Activated CD8-positive, alpha-beta T cell treated with anti-CD3 and anti-CD28 coated beads for 36 hours (primary cell): ENCODE measurements around the gene VSIR. TPM values are rescaled to one million over a fixed set of nuclear protein-coding genes. Genes with fewer than 3 reads are reported as not detected.

ENCODE experiments used
- ATAC-seq: fragments of 200-7000 bp; cut with Tn5 transposase; one replicate; pipeline ENCODE4 v1.10.0; 2021; ENCODE audit warnings: mild to moderate bottlenecking, moderate library complexity
- CTCF ChIA-PET: fragments of 350-600 bp; sonication (Branson Sonifier 250); formaldehyde crosslinking; loops from one replicate; lab custom pipeline; 2021; ENCODE audit warnings: antibody characterized with exemption; lab: Charles Lee
- POLR2A ChIA-PET: fragments of 350-600 bp; sonication (Branson Sonifier 250); formaldehyde crosslinking; loops from one replicate; lab custom pipeline; 2021; ENCODE audit warnings: antibody characterized with exemption; lab: Charles Lee
- DNase-seq: peaks from one replicate; pipeline ENCODE4 v3.0.0-alpha.2; 2020
- H3K27ac Mint-ChIP-seq: one replicate; pipeline ENCODE4 v1.8.0; 2021; ENCODE audit warnings: mild to moderate bottlenecking, mixed read lengths
- H3K27me3 Mint-ChIP-seq: one replicate; pipeline ENCODE4 v1.8.0; 2021; ENCODE audit warnings: mixed read lengths
- H3K36me3 Mint-ChIP-seq: one replicate; pipeline ENCODE4 v1.8.0; 2021; ENCODE audit warnings: low read depth, mixed read lengths
- H3K4me1 Mint-ChIP-seq: one replicate; pipeline ENCODE4 v1.8.0; 2021; ENCODE audit warnings: low read depth, mixed read lengths
- H3K4me3 Mint-ChIP-seq: one replicate; pipeline ENCODE4 v1.8.0; 2021; ENCODE audit warnings: mild to moderate bottlenecking, moderate library complexity, mixed read lengths
- H3K9me3 Mint-ChIP-seq: one replicate; pipeline ENCODE4 v1.8.0; 2021; ENCODE audit warnings: mixed read lengths
- intact Hi-C: fragments of 100-400 bp; cut with micrococcal nuclease; formaldehyde crosslinking; loops from one replicate; pipeline ENCODE4 v1.10.0; 2022
- total RNA-seq, 2 experiments: library from RNA; stranded (reverse); gene quantifications; one replicate each; pipeline ENCODE4 v1.2.3, GENCODE V29; 2021
- TF ChIP-seq, protein P1 (sequence below): fragments of 200-600 bp; IDR thresholded peaks from one replicate; pipeline ENCODE4 v1.8.0; 2022; ENCODE audit warnings: antibody characterized with exemption, mild to moderate bottlenecking

Gene VSIR
- total RNA-seq, 2 experiments from 2014 or later = 59.6 to 61.0 TPM

DNA sequence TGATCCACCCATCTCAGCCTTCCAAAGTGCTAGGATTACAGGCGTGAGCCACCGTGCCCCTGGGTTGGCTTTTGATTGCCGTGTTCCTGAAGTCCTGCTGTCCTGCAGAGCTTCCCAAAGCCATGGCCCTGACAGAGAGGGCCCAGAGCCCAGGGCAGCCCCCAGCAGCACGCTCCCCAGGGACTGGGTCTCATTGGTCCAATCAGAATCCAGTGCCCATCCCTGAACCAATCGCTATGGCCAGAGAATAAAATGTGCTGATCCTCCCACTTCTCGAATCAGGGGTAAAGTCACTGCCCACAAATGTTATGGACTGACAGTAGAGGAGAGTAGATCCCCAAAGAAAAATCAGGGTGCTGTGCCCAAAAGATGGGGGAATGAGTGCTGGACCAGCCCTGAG lies 48.8 kb downstream of the VSIR start:
- DNase-seq (no peak), ATAC-seq (no peak)
- intact Hi-C loops = no loop called here
- no peaks in the 10 kb centered on the region for H3K36me3 Mint-ChIP-seq
- H3K4me1 Mint-ChIP-seq = peaks cover 74% of the 10 kb centered on the region
- TF ChIP-seq, protein P1, sequence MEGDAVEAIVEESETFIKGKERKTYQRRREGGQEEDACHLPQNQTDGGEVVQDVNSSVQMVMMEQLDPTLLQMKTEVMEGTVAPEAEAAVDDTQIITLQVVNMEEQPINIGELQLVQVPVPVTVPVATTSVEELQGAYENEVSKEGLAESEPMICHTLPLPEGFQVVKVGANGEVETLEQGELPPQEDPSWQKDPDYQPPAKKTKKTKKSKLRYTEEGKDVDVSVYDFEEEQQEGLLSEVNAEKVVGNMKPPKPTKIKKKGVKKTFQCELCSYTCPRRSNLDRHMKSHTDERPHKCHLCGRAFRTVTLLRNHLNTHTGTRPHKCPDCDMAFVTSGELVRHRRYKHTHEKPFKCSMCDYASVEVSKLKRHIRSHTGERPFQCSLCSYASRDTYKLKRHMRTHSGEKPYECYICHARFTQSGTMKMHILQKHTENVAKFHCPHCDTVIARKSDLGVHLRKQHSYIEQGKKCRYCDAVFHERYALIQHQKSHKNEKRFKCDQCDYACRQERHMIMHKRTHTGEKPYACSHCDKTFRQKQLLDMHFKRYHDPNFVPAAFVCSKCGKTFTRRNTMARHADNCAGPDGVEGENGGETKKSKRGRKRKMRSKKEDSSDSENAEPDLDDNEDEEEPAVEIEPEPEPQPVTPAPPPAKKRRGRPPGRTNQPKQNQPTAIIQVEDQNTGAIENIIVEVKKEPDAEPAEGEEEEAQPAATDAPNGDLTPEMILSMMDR = no peak
- H3K27ac Mint-ChIP-seq = peak overlapping the region; percentile 99
- H3K9me3 Mint-ChIP-seq = no peaks in the 10 kb centered on the region
- no peaks in the 10 kb centered on the region for H3K27me3 Mint-ChIP-seq
- H3K4me3 Mint-ChIP-seq = no peak overlapping the region
- POLR2A ChIA-PET = interaction anchor here (0.9 to 10.8 kb wide), 5 partner anchors 10 to 46 kb away, joined by 3 to 116 read pairs (median 48); partner anchors contain the start of gene VSIR
- CTCF ChIA-PET = interaction anchor here (1.0 to 7.3 kb wide), 7 partner anchors 10 to 172 kb away, joined by 3 to 57 read pairs (median 6); no protein-coding TSS in a partner anchor

- TF ChIP-seq, protein P1 = no peak
- intact Hi-C loops = no loop called here
- Mint-ChIP-seq H3K36me3 (no peaks in the 10 kb centered on the region), H3K27ac (peak overlapping the region; percentile 77), H3K4me1 (peaks cover 61% of the 10 kb centered on the region), H3K4me3 (no peak overlapping the region), H3K27me3 (no peaks in the 10 kb centered on the region), H3K9me3 (no peaks in the 10 kb centered on the region)
- ChIA-PET CTCF (interaction anchor here (1.0 to 6.8 kb wide), 6 partner anchors 9 to 173 kb away, joined by 3 to 57 read pairs (median 6); partner anchors contain the start of gene VSIR), POLR2A (interaction anchor here (1.0 to 10.8 kb wide), 5 partner anchors 9 to 68 kb away, joined by 3 to 116 read pairs (median 48); partner anchors contain the start of gene VSIR)
- DNase-seq = no peak
- ATAC-seq = no peak
These were observed 50.0 kb downstream of the VSIR start for GRCh38 chr10:71723311-71723710.

GRCh38 chr10:71722849-71723248 lies 50.5 kb downstream of the VSIR start:
- intact Hi-C loops = no loop called here
- Mint-ChIP-seq H3K4me1 (peaks cover 57% of the 10 kb centered on the region), H3K27ac (no peak overlapping the region), H3K27me3 (no peaks in the 10 kb centered on the region), H3K9me3 (no peaks in the 10 kb centered on the region), H3K36me3 (no peaks in the 10 kb centered on the region), H3K4me3 (no peak overlapping the region)
- ChIA-PET POLR2A (interaction anchor here (0.7 to 8.4 kb wide), 3 partner anchors 8 to 69 kb away, joined by 3 to 65 read pairs (median 3); no protein-coding TSS in a partner anchor), CTCF (interaction anchor here (1.4 to 6.8 kb wide), 5 partner anchors 8 to 127 kb away, joined by 3 to 57 read pairs (median 6); partner anchors contain the start of gene VSIR)
- TF ChIP-seq, protein P1 = no peak
- no peak for ATAC-seq
- no peak for DNase-seq

- TF ChIP-seq, protein P1 = no peak
- intact Hi-C loops = no loop called here
- ATAC-seq (no peak), DNase-seq (no peak)
- Mint-ChIP-seq H3K4me1 (peaks cover 48% of the 10 kb centered on the region), H3K27me3 (no peaks in the 10 kb centered on the region), H3K27ac (no peak overlapping the region), H3K4me3 (no peak overlapping the region), H3K9me3 (no peaks in the 10 kb centered on the region), H3K36me3 (no peaks in the 10 kb centered on the region)
- CTCF ChIA-PET = interaction anchor here (1.2 to 3.5 kb wide), 2 partner anchors 13 to 53 kb away, joined by 3 to 24 read pairs; no protein-coding TSS in a partner anchor
- POLR2A ChIA-PET = interaction anchor here (1.3 to 8.4 kb wide), 2 partner anchors 7 to 22 kb away, joined by 3 to 65 read pairs; no protein-coding TSS in a partner anchor
These were observed 52.0 kb downstream of the VSIR start for GRCh38 chr10:71721313-71721712.

- no peaks in the 10 kb centered on the region for H3K9me3 Mint-ChIP-seq
- ATAC-seq (no peak), DNase-seq (no peak)
- no peaks in the 10 kb centered on the region for H3K36me3 Mint-ChIP-seq
- ChIA-PET POLR2A (interaction anchor here (4.2 kb wide), 1 partner anchor 53 kb away, joined by 17 read pairs; the partner anchor contains the start of gene VSIR), CTCF (interaction anchor here (3.5 kb wide), 1 partner anchor 12 kb away, joined by 24 read pairs; no protein-coding TSS in a partner anchor)
- no peak overlapping the region for H3K4me3 Mint-ChIP-seq
- peaks cover 47% of the 10 kb centered on the region for H3K4me1 Mint-ChIP-seq
- H3K27ac Mint-ChIP-seq = no peak overlapping the region
- intact Hi-C loops = no loop called here
- H3K27me3 Mint-ChIP-seq = no peaks in the 10 kb centered on the region
- TF ChIP-seq, protein P1 = no peak
These were observed 53.0 kb downstream of the VSIR start for GRCh38 chr10:71720288-71720687.
